Measurements from ENCODE around the gene KIF26A.

DNA sequence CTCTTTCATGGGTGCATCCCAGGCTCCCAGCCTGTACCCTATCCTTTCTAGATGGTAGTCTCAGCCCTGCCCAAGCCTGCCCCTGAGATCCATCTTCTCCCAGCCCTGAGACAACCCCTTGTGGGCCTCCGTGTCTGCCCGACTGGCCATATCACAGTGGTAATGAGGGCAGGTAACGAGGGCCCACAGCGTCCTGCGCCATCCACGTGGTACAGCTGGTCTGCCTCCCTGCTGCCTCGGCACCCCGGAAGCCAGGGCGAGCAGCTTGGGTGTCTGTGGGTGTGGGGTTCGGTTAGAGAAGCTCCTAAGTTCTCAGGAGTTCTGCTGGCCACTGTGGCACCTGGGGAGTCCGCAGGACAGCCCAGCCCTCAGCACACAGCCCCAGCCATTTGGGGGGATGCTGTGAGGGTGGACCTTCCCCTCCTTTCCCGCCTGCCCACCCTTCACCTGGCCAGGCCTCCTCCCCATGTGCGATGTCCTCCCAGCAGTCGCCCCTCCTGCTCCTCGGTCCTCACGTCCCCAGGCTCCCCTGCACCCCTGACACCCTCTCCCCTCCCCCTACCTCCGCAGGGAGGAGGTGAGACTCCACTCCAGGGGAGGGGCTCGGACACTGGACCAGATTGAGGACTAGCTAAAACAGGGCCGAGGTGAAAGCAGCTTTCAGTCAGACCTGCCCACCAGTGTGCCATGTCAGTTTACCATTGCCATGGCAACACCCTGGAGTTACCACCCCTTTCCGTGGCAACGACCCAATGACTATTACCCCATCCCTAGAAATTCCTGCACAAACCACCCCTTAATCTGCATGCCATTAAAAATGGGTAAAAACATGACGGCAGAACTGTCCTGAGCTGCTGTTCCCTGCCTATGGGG is 69.0 kb downstream of the KIF26A start:
- TF ChIP-seq CEBPB (IDR thresholded peaks at IDR 0.05; ENCODE audit: low read depth, low read length) (no peak), CTCF (conservative IDR thresholded peaks at IDR 0.05; ENCODE audit: low read depth, low read length) (no peak), RCOR1 (IDR thresholded peaks at IDR 0.05; ENCODE audit: insufficient replicate concordance, low read length) (no peak)

All from IMR-90 (cell line).